ENCODE data around the gene SNX13.

The SNX13 gene

DNA sequence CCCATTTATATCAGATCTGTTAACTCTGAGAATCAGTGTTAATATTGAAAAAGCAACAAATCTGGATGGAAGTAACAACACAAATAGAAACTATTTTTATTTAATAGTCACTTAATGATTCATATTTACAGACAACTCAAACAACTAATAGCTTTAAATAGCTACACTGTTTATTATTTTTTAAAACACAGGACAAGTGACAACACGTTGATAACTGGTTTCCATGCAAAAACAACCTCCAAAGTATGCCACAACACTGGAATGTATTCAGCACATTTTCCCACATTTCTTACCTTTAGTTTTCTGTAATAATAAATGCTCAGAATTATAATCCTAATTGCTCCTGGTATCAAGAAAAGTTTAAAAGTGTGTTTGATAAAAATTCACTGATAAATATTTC, 4.0 kb downstream of the SNX13 start:
- no peak overlapping the region for H3K4me2 ChIP-seq
- no peaks in the 10 kb centered on the region for H3K9me3 ChIP-seq
- no peak overlapping the region for H3K27ac ChIP-seq
- H3K4me1 ChIP-seq = peaks cover 38% of the 10 kb centered on the region
- no peak for TF ChIP-seq Cebpa-rat (IDR thresholded peaks at IDR 0.05)
- no peaks in the 10 kb centered on the region for H3K27me3 ChIP-seq
- H3K36me3 ChIP-seq = 0 out of 2 replicates have a peak, but pooled peaks cover 4% of the 10 kb centered on the region
- no peak overlapping the region for H3K9ac ChIP-seq
- no peak overlapping the region for H3K4me3 ChIP-seq
- peaks cover 29% of the 10 kb centered on the region for H4K20me1 ChIP-seq

DNA sequence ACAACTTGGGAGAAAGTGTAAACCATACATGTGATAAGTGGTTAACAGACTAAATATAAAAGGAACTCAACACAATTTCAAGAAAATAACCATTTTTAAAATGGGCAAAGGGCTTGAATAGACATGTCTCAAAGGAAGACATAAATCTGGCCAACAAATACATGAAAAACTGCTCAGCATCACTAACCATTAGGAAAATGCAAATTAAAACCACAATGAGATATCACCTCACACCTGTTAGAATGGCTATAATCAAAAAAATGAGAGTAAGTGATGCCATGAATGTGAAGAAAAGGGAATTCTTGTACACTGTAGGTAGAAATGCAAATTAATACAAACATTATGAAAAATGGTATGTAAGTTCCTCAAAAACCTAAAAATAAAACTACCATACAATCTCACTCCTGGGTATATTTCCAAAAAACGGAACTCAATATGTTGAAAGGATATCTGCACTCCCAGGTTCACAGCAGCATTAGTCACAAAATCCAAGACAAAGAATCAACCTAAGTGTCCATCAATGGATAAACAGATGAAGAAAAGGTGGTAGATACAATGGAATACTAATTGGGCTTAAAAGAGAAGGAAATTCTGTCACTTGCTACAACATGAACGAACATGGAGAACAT, 5.6 kb downstream of the SNX13 start:
- H3K4me1 ChIP-seq = peaks cover 33% of the 10 kb centered on the region
- TF ChIP-seq Cebpa-rat (IDR thresholded peaks at IDR 0.05) = no peak
- no peak overlapping the region for H3K9ac ChIP-seq
- H4K20me1 ChIP-seq = peaks cover 45% of the 10 kb centered on the region
- H3K27ac ChIP-seq = no peak overlapping the region
- H3K4me3 ChIP-seq = no peak overlapping the region
- 0 out of 2 replicates have a peak, but pooled peaks cover 4% of the 10 kb centered on the region for H3K36me3 ChIP-seq
- H3K9me3 ChIP-seq = no peaks in the 10 kb centered on the region
- H3K4me2 ChIP-seq = peak overlapping the region; percentile 20
- no peaks in the 10 kb centered on the region for H3K27me3 ChIP-seq

DNA sequence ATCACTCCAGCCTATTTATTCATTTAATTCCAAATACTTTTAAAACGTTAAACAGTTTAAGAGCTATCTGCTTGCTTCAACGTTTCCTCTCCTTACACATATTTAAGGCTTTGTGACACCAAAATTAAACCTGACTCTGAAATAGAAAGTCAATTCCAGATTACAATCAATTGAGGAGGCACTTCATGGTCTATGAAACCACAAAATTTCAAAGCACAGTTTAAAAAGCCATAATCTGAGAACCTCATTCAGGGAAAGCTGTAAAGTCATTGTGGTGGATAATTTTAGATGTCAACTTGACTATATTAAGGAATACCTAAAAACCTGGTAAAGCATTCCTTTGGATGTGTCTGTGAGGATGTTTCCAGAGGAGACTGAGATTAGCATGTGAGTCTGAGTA, 6.2 kb downstream of the SNX13 start:
- H4K20me1 ChIP-seq = peaks cover 51% of the 10 kb centered on the region
- peaks cover 29% of the 10 kb centered on the region for H3K4me1 ChIP-seq
- 0 out of 2 replicates have a peak, but pooled peaks cover 4% of the 10 kb centered on the region for H3K36me3 ChIP-seq
- TF ChIP-seq Cebpa-rat (IDR thresholded peaks at IDR 0.05) = no peak
- H3K9ac ChIP-seq = no peak overlapping the region
- no peak overlapping the region for H3K4me3 ChIP-seq
- no peaks in the 10 kb centered on the region for H3K27me3 ChIP-seq
- H3K9me3 ChIP-seq = no peaks in the 10 kb centered on the region
- no peak overlapping the region for H3K27ac ChIP-seq
- peak overlapping the region; percentile 20 for H3K4me2 ChIP-seq

DNA sequence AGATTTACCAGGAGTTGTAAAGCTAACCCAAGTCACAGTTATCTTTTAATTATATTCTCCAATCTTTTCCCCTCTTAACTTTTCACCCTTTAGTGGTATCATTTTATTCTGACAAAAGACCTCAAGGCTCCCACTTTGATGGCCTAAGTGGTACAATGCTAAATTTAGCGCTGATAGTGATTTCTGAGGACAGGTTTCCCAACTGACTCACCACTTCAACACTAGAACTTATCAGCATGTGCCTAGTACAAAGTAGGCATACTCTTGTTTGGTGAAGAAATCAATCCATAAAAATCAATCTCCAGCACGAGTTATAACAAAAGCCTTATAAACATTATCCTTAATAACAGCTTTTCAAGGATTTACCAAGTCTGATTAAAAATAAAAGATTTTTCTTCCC, 7.5 kb downstream of the SNX13 start:
- no peak overlapping the region for H3K9ac ChIP-seq
- peaks cover 62% of the 10 kb centered on the region for H4K20me1 ChIP-seq
- no peak overlapping the region for H3K4me2 ChIP-seq
- H3K4me3 ChIP-seq = no peak overlapping the region
- no peaks in the 10 kb centered on the region for H3K9me3 ChIP-seq
- no peaks in the 10 kb centered on the region for H3K27me3 ChIP-seq
- H3K27ac ChIP-seq = no peak overlapping the region
- H3K36me3 ChIP-seq = 0 out of 2 replicates have a peak, but pooled peaks cover 4% of the 10 kb centered on the region
- no peak for TF ChIP-seq Cebpa-rat (IDR thresholded peaks at IDR 0.05)
- peaks cover 16% of the 10 kb centered on the region for H3K4me1 ChIP-seq

DNA sequence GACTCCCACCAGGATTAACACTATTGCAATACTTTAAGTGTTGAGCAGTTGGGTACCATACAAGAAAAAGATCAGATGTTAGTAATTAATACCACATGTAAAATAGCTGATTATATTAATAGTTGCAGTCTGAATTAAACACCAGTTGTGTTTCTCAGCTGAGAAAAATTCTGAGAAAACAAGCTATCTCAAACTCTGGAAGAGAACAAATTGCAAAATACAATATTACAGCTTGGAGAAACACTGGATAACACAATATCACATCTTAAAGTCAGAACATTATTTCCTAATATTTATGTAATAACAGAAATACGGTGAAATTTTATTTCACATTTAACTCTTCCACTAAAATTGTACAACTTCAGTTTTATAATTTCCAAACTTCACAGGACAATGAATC, 9.2 kb downstream of the SNX13 start:
- no peaks in the 10 kb centered on the region for H3K27me3 ChIP-seq
- H3K27ac ChIP-seq = no peak overlapping the region
- H3K4me3 ChIP-seq = no peak overlapping the region
- H4K20me1 ChIP-seq = peaks cover 73% of the 10 kb centered on the region
- peaks cover 12% of the 10 kb centered on the region; the same call in 1 of the 2 replicates for H3K4me1 ChIP-seq
- no peaks in the 10 kb centered on the region for H3K9me3 ChIP-seq
- H3K36me3 ChIP-seq = 0 out of 2 replicates have a peak, but pooled peaks cover 4% of the 10 kb centered on the region
- TF ChIP-seq Cebpa-rat (IDR thresholded peaks at IDR 0.05) = no peak
- H3K9ac ChIP-seq = no peak overlapping the region
- H3K4me2 ChIP-seq = no peak overlapping the region

DNA sequence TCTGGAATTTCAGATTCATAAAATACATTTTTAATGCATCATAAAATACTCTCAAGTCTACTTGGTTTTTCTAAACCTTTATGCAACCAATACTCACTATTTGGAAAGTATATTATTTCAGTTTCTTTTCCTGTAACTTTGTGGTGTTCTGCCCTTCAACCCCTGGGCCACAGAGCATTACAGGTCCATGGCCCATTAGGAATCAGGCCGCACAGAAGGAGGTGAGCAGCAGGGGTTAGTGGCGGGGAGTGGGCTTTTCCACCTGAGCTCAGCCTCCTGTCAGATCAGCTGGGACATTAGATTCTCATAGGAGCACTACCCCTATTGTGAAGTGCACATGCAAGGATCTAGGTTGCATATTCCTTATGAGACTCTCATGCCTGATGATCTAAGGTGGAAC, 9.7 kb downstream of the SNX13 start:
- TF ChIP-seq Cebpa-rat (IDR thresholded peaks at IDR 0.05) = no peak
- H3K27ac ChIP-seq = no peak overlapping the region
- H3K4me2 ChIP-seq = no peak overlapping the region
- H4K20me1 ChIP-seq = peaks cover 78% of the 10 kb centered on the region
- H3K27me3 ChIP-seq = no peaks in the 10 kb centered on the region
- no peaks in the 10 kb centered on the region for H3K9me3 ChIP-seq
- H3K9ac ChIP-seq = no peak overlapping the region
- H3K4me1 ChIP-seq = peaks cover 12% of the 10 kb centered on the region; the same call in 1 of the 2 replicates
- H3K36me3 ChIP-seq = 0 out of 2 replicates have a peak, but pooled peaks cover 4% of the 10 kb centered on the region
- no peak overlapping the region for H3K4me3 ChIP-seq

DNA sequence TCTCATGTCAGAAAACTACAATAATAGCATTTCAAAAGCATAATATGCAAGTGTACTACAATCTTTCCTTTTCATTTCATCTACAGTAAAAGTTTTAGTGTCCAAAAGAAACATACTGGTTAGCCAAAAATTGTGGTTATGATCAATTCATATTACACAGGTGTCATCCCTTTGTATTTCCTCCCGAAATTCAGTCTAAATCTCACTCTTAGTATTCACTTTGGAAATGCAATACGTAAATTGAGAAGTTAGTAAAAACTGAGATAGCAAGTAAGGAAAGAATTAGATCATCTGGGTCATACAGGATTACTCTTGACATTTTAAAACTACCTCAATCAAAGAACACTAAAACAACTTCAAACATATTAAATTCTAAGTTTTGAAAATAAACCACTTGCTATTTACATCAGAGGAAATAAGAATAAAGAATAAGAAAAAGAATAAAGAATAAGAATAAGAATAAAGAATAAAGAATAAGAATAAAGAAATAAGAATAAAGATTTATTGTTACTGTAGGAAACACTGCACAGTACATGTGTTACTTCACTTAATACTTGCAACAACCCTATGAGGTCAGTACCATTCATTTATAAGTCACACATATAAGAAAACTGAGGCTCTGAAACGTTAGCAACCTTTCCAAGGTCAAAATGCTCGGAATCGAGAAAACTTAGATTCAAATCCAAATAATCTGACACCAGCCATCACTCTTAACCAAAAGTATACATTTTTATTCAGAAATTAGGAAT, 10.5 kb downstream of the SNX13 start:
- peaks cover 82% of the 10 kb centered on the region for H4K20me1 ChIP-seq
- no peaks in the 10 kb centered on the region for H3K36me3 ChIP-seq
- H3K9me3 ChIP-seq = no peaks in the 10 kb centered on the region
- no peak overlapping the region for H3K4me3 ChIP-seq
- no peak for TF ChIP-seq Cebpa-rat (IDR thresholded peaks at IDR 0.05)
- peaks cover 9% of the 10 kb centered on the region; the same call in 1 of the 2 replicates for H3K4me1 ChIP-seq
- no peak overlapping the region for H3K9ac ChIP-seq
- H3K27me3 ChIP-seq = no peaks in the 10 kb centered on the region
- no peak overlapping the region for H3K27ac ChIP-seq
- no peak overlapping the region for H3K4me2 ChIP-seq

DNA sequence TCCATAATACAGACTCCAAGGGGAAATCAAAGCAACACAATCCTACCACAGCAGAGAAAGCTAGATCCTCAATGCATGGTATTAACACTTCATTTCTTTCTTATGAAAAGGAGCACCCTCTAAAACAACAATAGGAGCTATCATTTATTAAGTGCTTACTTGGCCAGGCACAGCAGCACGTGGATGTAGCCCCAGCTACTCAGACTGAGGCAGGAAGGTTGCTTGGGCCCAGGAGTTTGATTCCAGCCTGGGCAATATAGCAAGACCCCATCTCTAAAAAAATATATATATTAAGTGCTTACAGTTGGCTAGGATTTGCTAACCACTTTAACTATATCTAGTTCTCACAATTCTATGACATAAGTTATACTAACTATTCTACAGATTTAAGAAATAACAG, 12.2 kb downstream of the SNX13 start:
- Histone ChIP-seq H3K4me3 (no peak overlapping the region), H3K4me2 (no peak overlapping the region), H3K9me3 (no peaks in the 10 kb centered on the region), H3K27ac (no peak overlapping the region), H3K9ac (no peak overlapping the region), H4K20me1 (peaks cover 89% of the 10 kb centered on the region), H3K36me3 (no peaks in the 10 kb centered on the region), H3K27me3 (no peaks in the 10 kb centered on the region), H3K4me1 (no peaks in the 10 kb centered on the region)
- TF ChIP-seq Cebpa-rat (IDR thresholded peaks at IDR 0.05) = no peak

DNA sequence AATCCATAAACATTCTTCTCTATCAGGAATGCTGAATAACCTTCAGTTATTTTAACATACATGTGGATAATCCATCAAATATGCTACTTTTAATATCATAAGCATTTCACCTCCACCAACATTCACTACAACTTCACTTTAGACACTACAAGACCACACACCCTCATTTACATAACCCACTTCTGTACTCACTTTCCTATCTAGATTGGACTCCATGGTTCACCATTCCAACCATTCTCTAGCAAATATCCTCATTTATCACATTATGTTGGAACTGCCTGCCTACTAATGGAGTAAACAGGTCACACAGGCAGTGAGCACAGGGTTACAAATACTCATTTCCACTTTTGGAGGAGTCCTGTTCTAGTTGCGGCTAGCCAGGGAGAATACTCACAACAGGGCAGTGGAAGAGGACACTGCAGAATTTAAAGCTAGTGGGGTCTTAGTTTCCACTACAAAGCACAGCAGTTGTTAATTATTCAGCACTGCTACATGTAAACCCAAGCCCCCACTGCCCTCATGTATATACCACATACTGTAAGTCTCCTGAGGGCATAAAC, 18.4 kb downstream of the SNX13 start:
- Histone ChIP-seq H3K4me3 (no peak overlapping the region), H3K4me1 (no peaks in the 10 kb centered on the region), H3K36me3 (no peaks in the 10 kb centered on the region), H4K20me1 (peaks cover 74% of the 10 kb centered on the region), H3K27me3 (no peaks in the 10 kb centered on the region), H3K4me2 (no peak overlapping the region), H3K27ac (no peak overlapping the region), H3K9me3 (peaks cover 20% of the 10 kb centered on the region), H3K9ac (no peak overlapping the region)
- no peak for TF ChIP-seq Cebpa-rat (IDR thresholded peaks at IDR 0.05)

DNA sequence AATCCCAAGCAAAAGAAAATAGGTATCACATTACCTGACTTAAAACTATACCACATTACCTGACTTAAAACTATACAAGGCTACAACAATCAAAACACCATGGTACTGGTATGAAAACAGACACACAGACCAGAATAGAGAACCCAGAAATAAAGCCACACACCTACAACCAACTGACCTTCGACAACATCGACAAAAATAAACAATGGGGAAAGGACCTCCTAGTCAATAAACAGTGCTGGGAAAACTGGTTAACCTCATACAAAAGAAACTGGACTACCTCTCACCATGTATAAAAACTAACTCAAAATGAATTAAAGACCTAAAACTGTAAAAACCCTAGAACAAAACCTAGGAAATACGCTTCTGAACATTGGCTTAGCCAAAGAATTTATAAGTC, 22.5 kb downstream of the SNX13 start:
- Histone ChIP-seq H3K27me3 (no peaks in the 10 kb centered on the region), H3K36me3 (no peaks in the 10 kb centered on the region), H3K4me1 (no peaks in the 10 kb centered on the region), H3K27ac (no peak overlapping the region), H3K9ac (no peak overlapping the region), H4K20me1 (peaks cover 77% of the 10 kb centered on the region), H3K9me3 (peaks cover 37% of the 10 kb centered on the region), H3K4me3 (no peak overlapping the region), H3K4me2 (no peak overlapping the region)
- no peak for TF ChIP-seq Cebpa-rat (IDR thresholded peaks at IDR 0.05)

All from BLaER1 (cell line).